ENCODE measurements around the gene IGF2BP3. TPM values are rescaled to one million over a fixed set of nuclear protein-coding genes. Genes with fewer than 3 reads are reported as not detected.

IGF2BP3 gene
- total and polyA plus RNA-seq, 12 donors = 0.03 to 67.4 (median 0.68) TPM; not detected in 3

DNA sequence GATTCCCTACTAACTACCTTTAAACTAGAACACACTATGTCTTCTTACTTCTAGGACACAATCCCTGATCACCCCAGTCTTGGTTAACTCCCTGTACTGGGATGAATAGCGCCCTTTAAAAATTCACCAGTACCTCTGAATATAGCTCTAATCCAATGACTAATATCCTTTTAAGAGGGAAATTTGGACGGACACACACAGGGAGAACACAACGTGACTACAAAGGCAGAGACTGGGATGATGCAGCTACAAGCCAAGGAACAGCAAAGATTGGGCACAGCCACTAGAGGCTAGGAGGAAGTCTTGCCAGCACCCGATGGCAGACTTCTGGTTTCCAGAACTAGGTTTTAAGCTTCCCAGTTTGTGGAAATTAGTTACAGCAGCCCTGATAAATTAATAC lies 89.7 kb downstream of the IGF2BP3 start:
- no peaks in the 10 kb centered on the region for H3K9me3 ChIP-seq (replicated peaks in 1 of 3)
- intact Hi-C loops (cut with DNase I) = no loop called here
- H3K4me1 ChIP-seq (replicated peaks in 1 of 2) = no peaks in the 10 kb centered on the region
- WGBS, 4 donors = 63 to 82% (median 72%) methylated on average over 4 of the region's 4 CpGs
- H3K27me3 ChIP-seq = no peaks in the 10 kb centered on the region
- no peaks in the 10 kb centered on the region for H3K36me3 ChIP-seq (replicated peaks in 1 of 2)
- TF ChIP-seq POLR2A (IDR thresholded peaks at IDR 0.05) = no peak
- DNase-seq = no peak
- H3K4me3 ChIP-seq = no peak overlapping the region
- no peak overlapping the region for H3K27ac ChIP-seq

- DNase-seq = no peak
- H3K36me3 ChIP-seq (replicated peaks in 1 of 2) = no peaks in the 10 kb centered on the region
- WGBS, 4 donors = 88 to 95% (median 91%) methylated on average over 1 of the region's 1 CpG
- no peaks in the 10 kb centered on the region for H3K9me3 ChIP-seq (replicated peaks in 1 of 3)
- no peaks in the 10 kb centered on the region for H3K27me3 ChIP-seq
- H3K27ac ChIP-seq = no peak overlapping the region
- TF ChIP-seq, protein P1, sequence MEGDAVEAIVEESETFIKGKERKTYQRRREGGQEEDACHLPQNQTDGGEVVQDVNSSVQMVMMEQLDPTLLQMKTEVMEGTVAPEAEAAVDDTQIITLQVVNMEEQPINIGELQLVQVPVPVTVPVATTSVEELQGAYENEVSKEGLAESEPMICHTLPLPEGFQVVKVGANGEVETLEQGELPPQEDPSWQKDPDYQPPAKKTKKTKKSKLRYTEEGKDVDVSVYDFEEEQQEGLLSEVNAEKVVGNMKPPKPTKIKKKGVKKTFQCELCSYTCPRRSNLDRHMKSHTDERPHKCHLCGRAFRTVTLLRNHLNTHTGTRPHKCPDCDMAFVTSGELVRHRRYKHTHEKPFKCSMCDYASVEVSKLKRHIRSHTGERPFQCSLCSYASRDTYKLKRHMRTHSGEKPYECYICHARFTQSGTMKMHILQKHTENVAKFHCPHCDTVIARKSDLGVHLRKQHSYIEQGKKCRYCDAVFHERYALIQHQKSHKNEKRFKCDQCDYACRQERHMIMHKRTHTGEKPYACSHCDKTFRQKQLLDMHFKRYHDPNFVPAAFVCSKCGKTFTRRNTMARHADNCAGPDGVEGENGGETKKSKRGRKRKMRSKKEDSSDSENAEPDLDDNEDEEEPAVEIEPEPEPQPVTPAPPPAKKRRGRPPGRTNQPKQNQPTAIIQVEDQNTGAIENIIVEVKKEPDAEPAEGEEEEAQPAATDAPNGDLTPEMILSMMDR (IDR thresholded peaks at IDR 0.05) = no peak
- no peak for TF ChIP-seq POLR2A (IDR thresholded peaks at IDR 0.05)
- no peaks in the 10 kb centered on the region for H3K4me1 ChIP-seq (replicated peaks in 1 of 2)
- H3K4me3 ChIP-seq = no peak overlapping the region
- intact Hi-C loops (cut with DNase I) = no loop called here
Measured at GRCh38 chr7:23378996-23379395, 91.3 kb downstream of the IGF2BP3 start.

- no peaks in the 10 kb centered on the region for H3K4me1 ChIP-seq (replicated peaks in 1 of 2)
- no peak for DNase-seq
- WGBS, 4 donors = 70 to 93% (median 83%) methylated on average over 3 of the region's 3 CpGs
Measured at GRCh38 chr7:23377134-23377533, 93.2 kb downstream of the IGF2BP3 start.

GRCh38 chr7:23373151-23374004 lies 96.9 kb downstream of the IGF2BP3 start:
- no peaks in the 10 kb centered on the region for H3K27me3 ChIP-seq
- no peak for TF ChIP-seq POLR2A (IDR thresholded peaks at IDR 0.05)
- TF ChIP-seq, protein P1 (IDR thresholded peaks at IDR 0.05) = no peak
- H3K4me3 ChIP-seq = no peak overlapping the region
- H3K36me3 ChIP-seq (replicated peaks in 1 of 2) = no peaks in the 10 kb centered on the region
- H3K4me1 ChIP-seq (replicated peaks in 1 of 2) = no peaks in the 10 kb centered on the region
- H3K9me3 ChIP-seq (replicated peaks in 1 of 3) = no peaks in the 10 kb centered on the region
- no peak overlapping the region for H3K27ac ChIP-seq
- WGBS, 4 donors = 62 to 69% (median 64%) methylated on average over 6 of the region's 6 CpGs
- no peak for DNase-seq
- intact Hi-C loops (cut with DNase I) = no loop called here

More at GRCh38 chr7:23377134-23377533, 93.2 kb downstream of the IGF2BP3 start:
- H3K4me3 ChIP-seq = no peak overlapping the region
- H3K9me3 ChIP-seq (replicated peaks in 1 of 3) = no peaks in the 10 kb centered on the region
- H3K36me3 ChIP-seq (replicated peaks in 1 of 2) = no peaks in the 10 kb centered on the region
- H3K27ac ChIP-seq = no peak overlapping the region
- no peaks in the 10 kb centered on the region for H3K27me3 ChIP-seq
- TF ChIP-seq, protein P1 (IDR thresholded peaks at IDR 0.05) = no peak
- TF ChIP-seq POLR2A (IDR thresholded peaks at IDR 0.05) = no peak
- intact Hi-C loops (cut with DNase I) = no loop called here

GRCh38 chr7:23372611-23373010 lies 97.7 kb downstream of the IGF2BP3 start:
- no peaks in the 10 kb centered on the region for H3K36me3 ChIP-seq (replicated peaks in 1 of 2)
- WGBS, 4 donors = 68 to 90% (median 79%) methylated on average over 4 of the region's 4 CpGs
- no peaks in the 10 kb centered on the region for H3K27me3 ChIP-seq
- H3K27ac ChIP-seq = no peak overlapping the region
- no peaks in the 10 kb centered on the region for H3K4me1 ChIP-seq (replicated peaks in 1 of 2)
- no peak for TF ChIP-seq POLR2A (IDR thresholded peaks at IDR 0.05)
- TF ChIP-seq, protein P1 (IDR thresholded peaks at IDR 0.05) = no peak
- intact Hi-C loops (cut with DNase I) = no loop called here
- no peak for DNase-seq
- no peak overlapping the region for H3K4me3 ChIP-seq
- H3K9me3 ChIP-seq (replicated peaks in 1 of 3) = no peaks in the 10 kb centered on the region
